ENCODE data around the gene TBC1D4. TPM values are rescaled to one million over a fixed set of nuclear protein-coding genes. Genes with fewer than 3 reads are reported as not detected.
"Not testable (repeated sequence)": the region's sequence is repeated elsewhere in the genome, so short reads cannot be mapped to it uniquely, and the experiment has no call there.

The TBC1D4 gene
- total RNA-seq, 4 donors from 2014 or later: 10.5 to 35.0 (median 33.1) TPM

DNA sequence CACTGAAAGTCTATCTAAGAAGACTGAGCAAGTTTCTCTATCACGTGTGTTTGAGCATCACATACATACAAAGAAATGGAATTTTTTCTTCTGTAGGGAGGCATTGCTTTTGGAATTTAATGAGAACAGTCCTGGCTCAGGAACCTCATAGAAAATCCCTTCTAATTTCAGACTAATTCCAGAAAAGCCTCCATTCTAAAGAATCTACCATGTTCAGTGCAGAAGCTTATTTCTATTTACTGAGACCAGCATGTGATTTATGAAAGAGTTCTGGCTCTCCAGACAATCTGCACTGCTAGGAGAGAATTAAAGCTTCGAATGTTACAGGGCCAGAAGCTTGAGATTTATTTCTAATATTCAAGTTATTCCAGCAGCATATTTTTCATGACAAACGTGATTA lies 186.8 kb downstream of the TBC1D4 start:
- no peaks in the 10 kb centered on the region for H3K27me3 ChIP-seq
- DNase-seq: no peak
- H3K36me3 ChIP-seq: no peaks in the 10 kb centered on the region
- no peaks in the 10 kb centered on the region for H3K4me1 ChIP-seq
- no peak for TF ChIP-seq POLR2A (IDR thresholded peaks at IDR 0.05)
- TF ChIP-seq, protein P1, sequence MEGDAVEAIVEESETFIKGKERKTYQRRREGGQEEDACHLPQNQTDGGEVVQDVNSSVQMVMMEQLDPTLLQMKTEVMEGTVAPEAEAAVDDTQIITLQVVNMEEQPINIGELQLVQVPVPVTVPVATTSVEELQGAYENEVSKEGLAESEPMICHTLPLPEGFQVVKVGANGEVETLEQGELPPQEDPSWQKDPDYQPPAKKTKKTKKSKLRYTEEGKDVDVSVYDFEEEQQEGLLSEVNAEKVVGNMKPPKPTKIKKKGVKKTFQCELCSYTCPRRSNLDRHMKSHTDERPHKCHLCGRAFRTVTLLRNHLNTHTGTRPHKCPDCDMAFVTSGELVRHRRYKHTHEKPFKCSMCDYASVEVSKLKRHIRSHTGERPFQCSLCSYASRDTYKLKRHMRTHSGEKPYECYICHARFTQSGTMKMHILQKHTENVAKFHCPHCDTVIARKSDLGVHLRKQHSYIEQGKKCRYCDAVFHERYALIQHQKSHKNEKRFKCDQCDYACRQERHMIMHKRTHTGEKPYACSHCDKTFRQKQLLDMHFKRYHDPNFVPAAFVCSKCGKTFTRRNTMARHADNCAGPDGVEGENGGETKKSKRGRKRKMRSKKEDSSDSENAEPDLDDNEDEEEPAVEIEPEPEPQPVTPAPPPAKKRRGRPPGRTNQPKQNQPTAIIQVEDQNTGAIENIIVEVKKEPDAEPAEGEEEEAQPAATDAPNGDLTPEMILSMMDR (IDR thresholded peaks at IDR 0.05): no peak
- no peaks in the 10 kb centered on the region for H3K9me3 ChIP-seq
- H3K27ac ChIP-seq: no peak overlapping the region
- H3K4me3 ChIP-seq: no peak overlapping the region

DNA sequence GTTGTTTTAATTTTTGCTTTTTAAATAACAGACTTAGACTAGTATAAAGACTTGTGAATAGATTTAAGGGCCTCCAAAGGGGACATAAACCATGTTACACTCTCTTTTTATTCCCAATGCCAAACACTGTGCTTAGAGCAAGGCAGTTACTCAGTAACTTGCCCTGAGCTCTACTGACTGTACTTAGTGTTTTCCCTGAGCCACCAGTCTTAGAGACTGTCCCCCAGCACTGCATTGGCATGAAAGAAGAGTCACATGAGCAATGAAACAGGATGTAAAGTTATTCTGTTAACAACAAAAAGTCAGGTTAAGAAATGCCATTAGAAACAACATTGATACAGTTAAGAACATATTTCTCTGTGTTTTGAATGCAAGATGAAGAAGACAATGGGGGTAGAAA lies 187.9 kb downstream of the TBC1D4 start:
- DNase-seq: no peak

DNA sequence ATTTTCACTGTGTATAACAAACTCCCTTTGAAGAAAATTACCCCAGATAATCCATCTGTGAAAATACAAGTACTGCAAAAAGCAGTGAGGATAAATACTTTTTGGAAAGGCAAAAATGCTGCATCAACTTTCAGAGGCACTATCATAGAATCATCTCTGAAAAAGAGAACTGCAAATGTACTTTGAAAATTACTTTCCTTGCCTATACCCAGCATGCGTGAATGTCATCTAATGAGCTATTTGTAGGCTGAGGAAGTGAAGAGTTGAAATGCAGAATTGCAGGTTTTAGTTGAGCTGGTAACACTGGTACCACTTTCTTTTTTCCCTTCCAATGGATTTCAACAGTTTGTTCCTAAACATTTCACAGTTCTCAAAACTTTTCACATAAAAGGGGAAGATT lies 196.7 kb downstream of the TBC1D4 start:
- no peak for DNase-seq
- H3K4me1 ChIP-seq: no peaks in the 10 kb centered on the region
- H3K36me3 ChIP-seq: no peaks in the 10 kb centered on the region
- H3K27me3 ChIP-seq: no peaks in the 10 kb centered on the region
- no peak for TF ChIP-seq POLR2A (IDR thresholded peaks at IDR 0.05)
- TF ChIP-seq, protein P1 (IDR thresholded peaks at IDR 0.05): no peak
- no peak overlapping the region for H3K4me3 ChIP-seq
- H3K9me3 ChIP-seq: peaks cover 0 to 7% (median 0%) of the 10 kb centered on the region in 4 donors
- no peak overlapping the region for H3K27ac ChIP-seq

More for the DNA sequence above, 187.9 kb downstream of the TBC1D4 start:
- TF ChIP-seq, protein P1 (IDR thresholded peaks at IDR 0.05): no peak
- TF ChIP-seq POLR2A (IDR thresholded peaks at IDR 0.05): no peak
- Histone ChIP-seq H3K27me3 (no peaks in the 10 kb centered on the region), H3K36me3 (no peaks in the 10 kb centered on the region), H3K9me3 (no peaks in the 10 kb centered on the region), H3K27ac (no peak overlapping the region), H3K4me1 (no peaks in the 10 kb centered on the region), H3K4me3 (no peak overlapping the region)

DNA sequence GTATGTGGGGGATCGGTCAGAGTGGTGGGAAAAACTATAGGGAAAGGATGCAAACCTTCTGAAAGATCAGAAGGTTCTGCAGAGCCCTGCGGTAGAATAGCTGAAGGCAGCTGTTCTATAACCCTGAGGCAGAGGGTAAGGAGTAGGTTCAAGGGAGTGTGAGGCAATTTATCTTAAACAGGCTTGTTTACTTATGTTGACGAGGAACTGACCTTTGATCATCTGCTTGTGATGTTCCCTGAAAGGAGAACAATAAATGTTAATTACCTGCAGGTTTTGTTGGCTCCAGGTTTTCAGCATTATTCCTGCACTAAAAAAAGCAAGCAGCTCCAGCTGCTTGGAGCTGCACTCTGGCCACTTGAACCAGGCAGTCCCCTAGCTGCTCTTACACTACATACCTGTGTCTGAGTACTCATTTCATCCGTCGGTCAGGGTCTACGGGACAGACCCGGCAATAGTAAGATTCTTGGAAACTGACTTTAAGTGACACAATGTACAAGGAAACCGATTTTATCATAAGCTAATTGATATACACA lies 202.1 kb downstream of the TBC1D4 start:
- no peaks in the 10 kb centered on the region for H3K27me3 ChIP-seq
- H3K36me3 ChIP-seq: no peaks in the 10 kb centered on the region
- no peaks in the 10 kb centered on the region for H3K4me1 ChIP-seq
- no peak for TF ChIP-seq POLR2A (IDR thresholded peaks at IDR 0.05)
- TF ChIP-seq, protein P1 (IDR thresholded peaks at IDR 0.05): no peak
- H3K4me3 ChIP-seq: no peak overlapping the region
- H3K27ac ChIP-seq: no peak overlapping the region
- no peak for DNase-seq
- H3K9me3 ChIP-seq: peaks cover 0 to 8% (median 0%) of the 10 kb centered on the region in 4 donors

DNA sequence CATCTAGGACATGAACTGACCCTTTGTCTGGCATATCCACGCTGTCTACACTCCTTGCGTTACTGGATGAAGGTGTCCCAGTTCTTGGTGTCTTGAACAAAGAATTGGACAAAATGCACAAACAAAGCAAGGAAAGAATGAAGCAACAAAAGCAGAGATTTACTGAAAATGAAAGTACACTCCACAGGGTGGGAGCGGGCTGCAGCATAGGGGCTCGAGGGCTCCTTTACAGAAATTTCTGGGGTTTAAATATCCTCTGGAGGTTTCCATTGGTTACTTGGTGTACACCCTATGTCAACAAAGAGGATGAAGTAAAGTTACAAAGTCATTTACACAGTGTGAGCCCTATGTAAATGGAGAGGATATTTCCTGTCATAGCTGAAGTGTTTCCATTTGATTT lies 208.3 kb downstream of the TBC1D4 start:
- H3K36me3 ChIP-seq, H3K9me3 ChIP-seq, H3K27me3 ChIP-seq, DNase-seq, H3K4me3 ChIP-seq, H3K27ac ChIP-seq, H3K4me1 ChIP-seq: not testable (repeated sequence)

DNA sequence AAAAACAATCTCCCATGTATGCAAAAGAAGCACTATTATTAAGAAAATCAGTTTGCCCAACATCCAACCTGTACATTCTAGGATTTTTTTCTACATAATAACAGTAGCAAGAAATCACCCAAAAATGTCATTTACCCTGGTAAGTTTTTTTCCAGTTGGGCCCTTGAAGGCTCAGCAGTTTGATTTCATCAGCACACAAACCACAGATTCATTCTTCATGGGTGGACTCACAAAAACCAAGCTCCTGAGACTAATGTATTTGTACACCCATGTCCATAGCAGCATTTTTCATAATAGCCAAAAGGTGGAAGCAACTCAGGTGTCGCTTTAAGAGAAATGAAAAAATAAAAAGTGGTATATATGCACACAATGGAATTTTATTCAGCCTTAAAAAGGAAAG lies 210.1 kb downstream of the TBC1D4 start:
- TF ChIP-seq, protein P1 (IDR thresholded peaks at IDR 0.05): no peak
- DNase-seq: no peak

DNA sequence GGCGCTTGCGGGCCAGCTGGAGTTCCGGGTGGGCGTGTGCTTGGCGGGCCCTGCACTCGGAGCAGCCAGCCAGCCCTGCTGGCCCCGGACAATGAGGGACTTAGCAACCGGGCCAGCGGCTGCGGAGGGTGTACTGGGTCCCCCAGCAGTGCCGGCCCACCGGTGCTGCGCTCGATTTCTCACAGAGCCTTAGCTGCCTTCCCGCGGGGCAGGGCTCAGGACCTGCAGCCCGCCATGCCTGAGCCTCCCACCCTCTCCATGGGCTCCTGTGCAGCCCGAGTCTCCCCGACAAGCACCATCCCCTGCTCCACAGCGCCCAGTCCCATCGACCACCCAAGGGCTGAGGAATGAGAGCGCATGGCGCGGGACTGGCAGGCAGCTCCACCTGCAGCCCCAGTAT lies 213.5 kb downstream of the TBC1D4 start:
- not testable (repeated sequence) for H3K27me3 ChIP-seq, H3K4me1 ChIP-seq, H3K36me3 ChIP-seq, H3K9me3 ChIP-seq, DNase-seq, H3K27ac ChIP-seq, H3K4me3 ChIP-seq

More for the DNA sequence above, 210.1 kb downstream of the TBC1D4 start:
- Histone ChIP-seq H3K4me3 (no peak overlapping the region), H3K4me1 (no peaks in the 10 kb centered on the region), H3K9me3 (peaks cover 0 to 3% (median 0%) of the 10 kb centered on the region in 4 donors), H3K27me3 (no peaks in the 10 kb centered on the region), H3K36me3 (no peaks in the 10 kb centered on the region), H3K27ac (no peak overlapping the region)
